ENCODE results near the gene WDFY3.
"Not testable (repeated sequence)": the region's sequence is repeated elsewhere in the genome, so short reads cannot be mapped to it uniquely, and the experiment has no call there.

The WDFY3 gene

DNA sequence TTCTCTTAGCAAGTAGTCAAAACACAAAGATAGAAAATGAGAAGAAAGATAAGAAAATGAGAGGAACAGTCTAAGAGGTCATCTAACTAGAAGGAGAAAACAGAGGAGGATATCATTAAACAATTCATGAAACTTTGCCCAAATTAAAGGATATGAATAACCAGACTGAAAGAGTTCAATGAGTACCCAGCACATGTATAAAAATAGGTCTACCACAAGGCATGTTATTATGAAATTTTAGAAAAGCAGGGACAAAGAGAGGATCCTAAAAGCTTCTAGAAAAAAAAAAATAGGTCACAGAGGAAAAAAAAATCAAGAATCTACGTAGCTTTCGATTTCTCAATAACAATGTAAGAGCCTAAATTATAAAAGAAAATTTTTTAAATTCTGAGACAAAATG, 118.5 kb downstream of the WDFY3 start:
- no peaks in the 10 kb centered on the region for H3K79me2 ChIP-seq (ENCODE audit: insufficient read depth, low read depth)
- no peak overlapping the region for H3K4me3 ChIP-seq (IDR thresholded peaks at IDR 0.05; ENCODE audit: insufficient read depth, low read depth, low read length)
- H3K36me3 ChIP-seq (ENCODE audit: insufficient read depth), result peaks cover 5% of the 10 kb centered on the region; the same call in 1 of the 2 replicates
- no peak overlapping the region for H2AFZ ChIP-seq (ENCODE audit: low read depth)
- no peaks in the 10 kb centered on the region for H3K27me3 ChIP-seq (ENCODE audit: insufficient read depth, low read depth)
- no peaks in the 10 kb centered on the region for H4K20me1 ChIP-seq (ENCODE audit: insufficient read depth)
- no peak for TF ChIP-seq CTCF (conservative IDR thresholded peaks at IDR 0.05; ENCODE audit: low read depth, low read length)
- H3K9ac ChIP-seq, result no peak overlapping the region
- no peak overlapping the region for H3K4me2 ChIP-seq
- no peak overlapping the region for H3K27ac ChIP-seq
- no peaks in the 10 kb centered on the region for H3K4me1 ChIP-seq (ENCODE audit: low read depth, poor library complexity, severe bottlenecking)

DNA sequence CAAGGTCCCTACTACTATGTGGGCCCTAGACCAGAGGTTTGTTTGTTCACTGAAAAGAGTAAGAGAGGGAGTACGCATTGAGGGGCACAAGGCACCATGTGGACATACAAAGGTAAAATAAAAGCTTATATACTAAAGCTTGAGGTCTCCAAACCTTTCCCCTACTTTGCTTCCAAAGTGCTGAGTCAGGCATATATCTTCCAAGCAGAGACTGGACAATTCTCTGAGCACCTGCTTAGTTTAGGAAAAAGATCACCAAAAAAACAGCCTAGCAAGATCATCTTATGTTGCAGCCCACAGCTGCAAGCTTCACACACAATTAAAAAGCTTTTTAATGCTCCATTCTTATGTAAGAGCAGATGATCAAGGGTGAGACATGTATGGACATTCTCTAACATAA, 119.5 kb downstream of the WDFY3 start:
- Histone ChIP-seq H3K79me2 (ENCODE audit: insufficient read depth, low read depth) (no peaks in the 10 kb centered on the region), H3K4me1 (ENCODE audit: low read depth, poor library complexity, severe bottlenecking) (no peaks in the 10 kb centered on the region), H2AFZ (ENCODE audit: low read depth) (no peak overlapping the region), H3K4me2 (no peak overlapping the region), H3K27ac (no peak overlapping the region), H3K9ac (no peak overlapping the region), H3K36me3 (ENCODE audit: insufficient read depth) (peaks cover 5% of the 10 kb centered on the region; the same call in 1 of the 2 replicates), H3K4me3 (IDR thresholded peaks at IDR 0.05; ENCODE audit: insufficient read depth, low read depth, low read length) (no peak overlapping the region), H4K20me1 (ENCODE audit: insufficient read depth) (no peaks in the 10 kb centered on the region), H3K27me3 (ENCODE audit: insufficient read depth, low read depth) (no peaks in the 10 kb centered on the region)
- no peak for TF ChIP-seq CTCF (conservative IDR thresholded peaks at IDR 0.05; ENCODE audit: low read depth, low read length)

DNA sequence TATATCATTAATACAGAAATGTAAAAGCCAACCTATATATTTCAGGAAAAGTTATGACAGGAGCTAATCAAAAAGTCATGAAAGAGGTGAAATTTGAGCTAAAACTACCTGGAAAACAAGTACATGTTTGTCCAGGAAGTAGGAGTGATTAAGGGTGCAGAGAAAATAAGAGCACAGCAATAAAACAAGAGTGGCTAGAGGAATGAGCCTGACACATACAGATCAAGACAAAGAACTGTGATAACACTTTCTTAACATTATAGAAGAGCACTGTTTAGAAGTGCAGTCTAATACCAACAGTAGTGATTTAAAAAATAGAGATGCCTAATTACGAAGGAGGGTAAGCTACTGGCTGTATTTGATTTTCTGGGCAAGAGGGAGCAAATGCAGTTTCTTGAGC, 125.1 kb downstream of the WDFY3 start:
- Histone ChIP-seq H3K4me1 (ENCODE audit: low read depth, poor library complexity, severe bottlenecking) (no peaks in the 10 kb centered on the region), H4K20me1 (ENCODE audit: insufficient read depth) (no peaks in the 10 kb centered on the region), H3K27ac (no peak overlapping the region), H3K9ac (no peak overlapping the region), H3K79me2 (ENCODE audit: insufficient read depth, low read depth) (no peaks in the 10 kb centered on the region), H2AFZ (ENCODE audit: low read depth) (no peak overlapping the region), H3K4me3 (IDR thresholded peaks at IDR 0.05; ENCODE audit: insufficient read depth, low read depth, low read length) (no peak overlapping the region), H3K27me3 (ENCODE audit: insufficient read depth, low read depth) (no peaks in the 10 kb centered on the region), H3K4me2 (no peak overlapping the region), H3K36me3 (ENCODE audit: insufficient read depth) (no peaks in the 10 kb centered on the region)
- no peak for TF ChIP-seq CTCF (conservative IDR thresholded peaks at IDR 0.05; ENCODE audit: low read depth, low read length)

DNA sequence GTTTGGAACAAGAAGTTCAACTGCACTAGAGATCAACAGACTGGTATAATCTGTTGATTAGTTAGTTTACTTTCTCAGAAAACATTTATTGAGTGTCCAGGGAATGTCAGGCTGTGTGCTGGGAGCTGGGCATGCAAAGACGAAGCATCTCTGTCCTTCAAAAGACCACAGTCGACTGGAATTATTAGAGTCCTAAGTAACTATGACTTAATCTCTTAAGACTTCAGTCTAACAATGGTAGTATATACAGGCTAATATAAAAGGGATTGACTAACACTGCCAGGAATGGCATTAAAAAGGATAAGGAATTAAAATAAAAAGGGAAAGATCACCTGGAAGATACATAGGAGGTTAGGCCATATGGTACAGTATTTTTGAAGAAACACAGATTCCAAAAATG, 128.7 kb downstream of the WDFY3 start:
- no peaks in the 10 kb centered on the region for H3K36me3 ChIP-seq (ENCODE audit: insufficient read depth)
- no peak overlapping the region for H3K4me2 ChIP-seq
- H3K27me3 ChIP-seq (ENCODE audit: insufficient read depth, low read depth), result no peaks in the 10 kb centered on the region
- no peaks in the 10 kb centered on the region for H3K4me1 ChIP-seq (ENCODE audit: low read depth, poor library complexity, severe bottlenecking)
- H3K9ac ChIP-seq, result no peak overlapping the region
- H3K79me2 ChIP-seq (ENCODE audit: insufficient read depth, low read depth), result no peaks in the 10 kb centered on the region
- TF ChIP-seq CTCF (conservative IDR thresholded peaks at IDR 0.05; ENCODE audit: low read depth, low read length), result no peak
- no peak overlapping the region for H3K27ac ChIP-seq
- no peak overlapping the region for H3K4me3 ChIP-seq (IDR thresholded peaks at IDR 0.05; ENCODE audit: insufficient read depth, low read depth, low read length)
- H2AFZ ChIP-seq (ENCODE audit: low read depth), result no peak overlapping the region
- H4K20me1 ChIP-seq (ENCODE audit: insufficient read depth), result no peaks in the 10 kb centered on the region

DNA sequence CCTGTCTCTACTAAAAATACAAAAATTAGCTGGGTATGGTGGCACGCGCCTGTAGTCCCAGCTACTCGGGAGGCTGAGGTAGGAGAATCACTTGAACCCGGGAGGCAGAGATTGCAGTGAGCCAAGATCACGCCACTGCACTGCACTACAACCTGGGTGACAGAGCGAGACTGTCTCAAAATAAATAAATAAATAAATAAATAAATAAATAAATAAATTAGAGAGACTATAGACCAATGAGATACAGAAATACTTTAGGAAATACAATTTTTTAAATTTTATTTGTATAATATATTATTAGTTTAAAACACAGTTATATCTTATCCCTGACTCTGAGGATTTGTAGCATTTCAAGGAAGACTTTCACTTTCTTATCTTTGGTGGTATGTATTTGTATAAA, 136.9 kb downstream of the WDFY3 start:
- H3K4me1 ChIP-seq (ENCODE audit: low read depth, poor library complexity, severe bottlenecking); H3K4me2 ChIP-seq; H3K79me2 ChIP-seq (ENCODE audit: insufficient read depth, low read depth); H3K27ac ChIP-seq; H3K9ac ChIP-seq; H4K20me1 ChIP-seq (ENCODE audit: insufficient read depth); H3K27me3 ChIP-seq (ENCODE audit: insufficient read depth, low read depth); H3K4me3 ChIP-seq (IDR thresholded peaks at IDR 0.05; ENCODE audit: insufficient read depth, low read depth, low read length); H3K36me3 ChIP-seq (ENCODE audit: insufficient read depth); H2AFZ ChIP-seq (ENCODE audit: low read depth): not testable (repeated sequence)

All from KMS-11 (cell line).